ENCODE data around the gene ZNF362.

DNA sequence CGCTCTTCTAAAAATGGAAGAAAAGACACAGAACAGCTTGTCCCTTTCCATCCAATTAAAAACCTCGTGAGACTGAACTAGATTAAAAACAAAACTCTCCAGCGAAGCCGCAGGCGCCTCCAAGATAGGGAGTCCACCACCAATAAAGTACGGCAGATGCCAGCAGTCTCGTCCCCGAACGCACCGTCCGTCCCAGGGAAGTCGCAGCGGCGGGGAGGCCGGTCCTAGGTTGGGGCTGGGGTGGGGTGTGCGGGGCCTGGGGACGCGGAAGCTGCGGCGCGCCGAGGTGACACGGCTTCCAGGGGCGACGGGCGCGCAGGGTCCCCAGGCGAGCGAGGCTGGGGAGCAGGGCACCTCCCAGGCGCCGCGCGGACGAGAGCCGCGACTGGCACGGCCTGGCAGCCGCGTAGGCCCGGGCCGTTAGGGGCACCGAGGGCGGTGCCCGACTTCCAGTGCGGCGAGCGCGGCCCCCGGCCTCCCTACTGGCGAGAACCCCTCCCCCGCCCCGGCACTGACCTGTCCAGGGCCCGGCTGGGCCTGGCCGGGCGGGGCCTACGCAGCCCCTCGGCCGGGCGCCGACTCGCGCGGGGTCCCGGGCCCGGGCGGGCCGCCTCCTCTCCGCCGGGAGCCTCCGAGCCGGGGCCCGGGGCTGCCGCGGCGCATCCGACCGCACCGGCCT lies 92.9 kb downstream of the ZNF362 start:
- TF ChIP-seq EZH2 (IDR thresholded peaks at IDR 0.05; ENCODE audit: insufficient read depth, poor library complexity, severe bottlenecking) = no peak
- TF ChIP-seq EZH2phosphoT487 (IDR thresholded peaks at IDR 0.05; ENCODE audit: insufficient read depth, low read depth) = no peak
